PC-9 (cell line): ENCODE results near the gene MGRN1. TPM values are rescaled to one million over a fixed set of nuclear protein-coding genes. Genes with fewer than 3 reads are reported as not detected.
A peak's percentile ranks its signal among the peaks of the same experiment; 100 is the strongest.
"Not testable (repeated sequence)": the region's sequence is repeated elsewhere in the genome, so short reads cannot be mapped to it uniquely, and the experiment has no call there.

Source experiments
- BruUV-seq: library from RNA; stranded (reverse); fragments of 400-500 nt; replicated peaks from 2 replicates; lab custom pipeline; 2021; lab: Mats Ljungman, UMichigan
- CTCF ChIA-PET: fragments of 300-600 bp; sonication (Branson Sonifier 250); formaldehyde crosslinking; loops from one replicate; lab custom pipeline; 2022; ENCODE audit warnings: antibody characterized with exemption; lab: Charles Lee
- POLR2A ChIA-PET: fragments of 300-600 bp; sonication (Branson Sonifier 250); formaldehyde crosslinking; loops from one replicate; lab custom pipeline; 2022; ENCODE audit warnings: antibody characterized with exemption; ENCODE audit not compliant: unreplicated experiment; lab: Charles Lee
- DNase-seq, 2 experiments: peaks; one replicate each; pipeline versions ENCODE4 v3.0.0 to v3.0.0-alpha.2; 2015 to 2022; ENCODE audit warnings: mixed read lengths in 1 of 2
- H2AFZ ChIP-seq: fragments of 200-600 bp; sonication (generic); 2 replicates; pipeline ENCODE4 v1.8.1; 2017; ENCODE audit warnings: antibody characterized with exemption
- H3F3A ChIP-seq: fragments of 200-600 bp; sonication (generic); 2 replicates; pipeline ENCODE4 v1.8.1; 2017; ENCODE audit warnings: antibody characterized with exemption, mild to moderate bottlenecking, low read depth; ENCODE audit not compliant: insufficient read depth
- H3K27ac ChIP-seq: fragments of 200-600 bp; sonication (generic); 2 replicates; pipeline ENCODE4 v1.6.1; 2016; ENCODE audit warnings: mixed run types
- H3K27me3 ChIP-seq: fragments of 200-600 bp; sonication (generic); 2 replicates; pipeline ENCODE4 v1.6.1; 2016; ENCODE audit warnings: low read depth, mixed run types; ENCODE audit not compliant: insufficient read depth
- H3K36me3 ChIP-seq: fragments of 200-600 bp; sonication (generic); 2 replicates; pipeline ENCODE4 v1.6.1; 2016; ENCODE audit warnings: low read depth, mixed run types
- H3K4me1 ChIP-seq: fragments of 200-600 bp; sonication (generic); replicated peaks from 2 replicates; pipeline ENCODE4 v1.6.1; 2016; ENCODE audit warnings: mixed run types; ENCODE audit not compliant: insufficient read depth
- H3K4me2 ChIP-seq: fragments of 200-600 bp; sonication (generic); 2 replicates; pipeline ENCODE4 v1.6.1; 2017; ENCODE audit warnings: mixed run types
- H3K4me3 ChIP-seq: fragments of 200-600 bp; sonication (generic); 2 replicates; pipeline ENCODE4 v1.6.1; 2016; ENCODE audit warnings: mixed run types
- H3K79me2 ChIP-seq: fragments of 200-600 bp; sonication (generic); 2 replicates; pipeline ENCODE4 v1.6.1; 2017; ENCODE audit warnings: low read depth, mixed run types
- H3K9me2 ChIP-seq: fragments of 200-600 bp; sonication (generic); 2 replicates; pipeline ENCODE4 v1.8.1; 2017; ENCODE audit warnings: mild to moderate bottlenecking; ENCODE audit not compliant: insufficient read depth
- H3K9me3 ChIP-seq: fragments of 200-600 bp; sonication (generic); 2 replicates; pipeline ENCODE4 v1.8.1; 2016; ENCODE audit warnings: low read depth; ENCODE audit not compliant: insufficient read depth
- H4K20me1 ChIP-seq: fragments of 200-600 bp; sonication (generic); 2 replicates; pipeline ENCODE4 v1.8.1; 2017; ENCODE audit not compliant: insufficient read depth
- CTCF ChIP-seq: fragments of 200-600 bp; sonication (generic); conservative IDR thresholded peaks from 2 replicates; pipeline ENCODE4 v1.6.1; 2017; ENCODE audit warnings: mixed run types, antibody characterized with exemption, mild to moderate bottlenecking, moderate library complexity
- EZH2 ChIP-seq: fragments of 200-600 bp; sonication (generic); IDR thresholded peaks from 2 replicates; pipeline ENCODE4 v1.8.0; 2017; ENCODE audit warnings: antibody characterized with exemption, low read depth
- intact Hi-C: fragments of 100-400 bp; cut with micrococcal nuclease; formaldehyde crosslinking; loops from one replicate; pipeline ENCODE4 v1.10.0; 2022; ENCODE audit not compliant: unreplicated experiment
- total RNA-seq: library from RNA; stranded (reverse); gene quantifications from 2 replicates; pipeline ENCODE4 v1.2.3, GENCODE V29; 2021

The MGRN1 gene
- total RNA-seq, 1 experiment from 2014 or later: 70.4 TPM

GRCh38 chr16:4649744-4650442 is 25.3 kb downstream of the MGRN1 start:
- H3F3A ChIP-seq: no peaks in the 10 kb centered on the region
- BruUV-seq: no TSS peak
- H3K9me3 ChIP-seq: no peaks in the 10 kb centered on the region
- no peaks in the 10 kb centered on the region for H3K79me2 ChIP-seq
- H4K20me1 ChIP-seq: peaks cover 10% of the 10 kb centered on the region; the same call in 1 of the 2 replicates
- DNase-seq: no peak
- POLR2A ChIA-PET: interaction anchor here (0.7 to 1.0 kb wide), 2 partner anchors 14 to 153 kb away, joined by 3 to 4 read pairs; no protein-coding TSS in a partner anchor
- no peaks in the 10 kb centered on the region for H3K9me2 ChIP-seq
- no peaks in the 10 kb centered on the region for H3K4me1 ChIP-seq
- TF ChIP-seq EZH2 (no peak), CTCF (no peak)
- H3K36me3 ChIP-seq: peaks cover 5% of the 10 kb centered on the region; the same call in 1 of the 2 replicates
- no peak overlapping the region for H3K27ac ChIP-seq
- no peak overlapping the region for H3K4me2 ChIP-seq
- H2AFZ ChIP-seq: no peak overlapping the region
- intact Hi-C loops: no loop called here
- no peak overlapping the region for H3K4me3 ChIP-seq
- CTCF ChIA-PET: interaction anchor here (0.5 to 0.7 kb wide), 4 partner anchors 25 to 145 kb away, joined by 3 to 7 read pairs (median 4); partner anchors contain the start of gene MGRN1
- no peaks in the 10 kb centered on the region for H3K27me3 ChIP-seq

- H3K79me2 ChIP-seq, H3K27me3 ChIP-seq, H3K9me3 ChIP-seq, H3K27ac ChIP-seq, H3K9me2 ChIP-seq, H3F3A ChIP-seq, H3K4me1 ChIP-seq, H3K36me3 ChIP-seq, H3K4me2 ChIP-seq, H2AFZ ChIP-seq, H3K4me3 ChIP-seq, intact Hi-C loops, BruUV-seq: not testable (repeated sequence)
- H4K20me1 ChIP-seq: peaks cover 10% of the 10 kb centered on the region; the same call in 1 of the 2 replicates
- DNase-seq: peak in 1 of 2 experiments; percentile 69
- ChIA-PET POLR2A (interaction anchor here (1.0 kb wide), 1 partner anchor 154 kb away, joined by 4 read pairs; no protein-coding TSS in a partner anchor), CTCF (interaction anchor here (0.5 to 0.7 kb wide), 2 partner anchors 26 to 34 kb away, joined by 3 to 4 read pairs; partner anchors contain the start of gene MGRN1)
- TF ChIP-seq CTCF: peak; percentile 92
These were observed 25.9 kb downstream of the MGRN1 start for GRCh38 chr16:4650443-4651074.

- no TSS peak for BruUV-seq
- intact Hi-C loops: no loop called here
- Histone ChIP-seq H3K4me2 (no peak overlapping the region), H3K4me1 (no peaks in the 10 kb centered on the region), H3F3A (no peaks in the 10 kb centered on the region), H3K27me3 (no peaks in the 10 kb centered on the region), H2AFZ (no peak overlapping the region), H4K20me1 (peaks cover 7% of the 10 kb centered on the region; the same call in 1 of the 2 replicates), H3K9me3 (no peaks in the 10 kb centered on the region), H3K79me2 (no peaks in the 10 kb centered on the region), H3K36me3 (peaks cover 5% of the 10 kb centered on the region; the same call in 1 of the 2 replicates), H3K9me2 (no peaks in the 10 kb centered on the region), H3K4me3 (no peak overlapping the region), H3K27ac (no peak overlapping the region)
- no peak for DNase-seq
- CTCF ChIA-PET: no interaction called here
- POLR2A ChIA-PET: no interaction called here
- TF ChIP-seq EZH2 (no peak), CTCF (no peak)
These were observed 27.2 kb downstream of the MGRN1 start for GRCh38 chr16:4651827-4652226.
